ENCODE results near the gene MAMLD1. TPM values are rescaled to one million over a fixed set of nuclear protein-coding genes. Genes with fewer than 3 reads are reported as not detected.

MAMLD1 gene
- total RNA-seq, 1 donor from 2014 or later = 4.5 TPM

DNA sequence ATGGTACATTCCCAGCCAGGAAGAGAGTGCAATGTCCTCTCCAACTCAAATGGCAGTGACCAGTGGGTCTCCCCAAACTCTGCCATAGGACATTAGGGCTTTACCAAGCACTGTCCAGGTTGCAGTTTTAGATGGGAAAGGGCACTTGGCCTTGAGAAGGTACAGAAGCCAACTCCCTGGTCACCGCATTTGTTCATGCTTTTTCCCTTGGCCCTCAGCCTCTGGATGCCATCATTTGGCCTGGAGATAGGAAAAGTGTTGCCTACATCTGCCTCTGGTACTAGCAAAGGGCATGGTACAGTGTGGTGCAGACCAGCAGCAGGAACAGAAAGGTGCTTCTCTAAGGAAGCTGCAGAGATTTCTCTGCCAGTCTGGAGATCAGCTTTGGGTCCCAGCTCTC, 93.8 kb downstream of the MAMLD1 start:
- peaks cover 8% of the 10 kb centered on the region for H3K9me3 Mint-ChIP-seq
- H3K4me3 Mint-ChIP-seq = no peak overlapping the region
- H3K36me3 Mint-ChIP-seq (ENCODE audit: low read depth) = peaks cover 5% of the 10 kb centered on the region
- no peak for DNase-seq (ENCODE audit: low read depth, low spot score)
- H3K4me1 Mint-ChIP-seq = peaks cover 2% of the 10 kb centered on the region
- TF ChIP-seq, protein P1, sequence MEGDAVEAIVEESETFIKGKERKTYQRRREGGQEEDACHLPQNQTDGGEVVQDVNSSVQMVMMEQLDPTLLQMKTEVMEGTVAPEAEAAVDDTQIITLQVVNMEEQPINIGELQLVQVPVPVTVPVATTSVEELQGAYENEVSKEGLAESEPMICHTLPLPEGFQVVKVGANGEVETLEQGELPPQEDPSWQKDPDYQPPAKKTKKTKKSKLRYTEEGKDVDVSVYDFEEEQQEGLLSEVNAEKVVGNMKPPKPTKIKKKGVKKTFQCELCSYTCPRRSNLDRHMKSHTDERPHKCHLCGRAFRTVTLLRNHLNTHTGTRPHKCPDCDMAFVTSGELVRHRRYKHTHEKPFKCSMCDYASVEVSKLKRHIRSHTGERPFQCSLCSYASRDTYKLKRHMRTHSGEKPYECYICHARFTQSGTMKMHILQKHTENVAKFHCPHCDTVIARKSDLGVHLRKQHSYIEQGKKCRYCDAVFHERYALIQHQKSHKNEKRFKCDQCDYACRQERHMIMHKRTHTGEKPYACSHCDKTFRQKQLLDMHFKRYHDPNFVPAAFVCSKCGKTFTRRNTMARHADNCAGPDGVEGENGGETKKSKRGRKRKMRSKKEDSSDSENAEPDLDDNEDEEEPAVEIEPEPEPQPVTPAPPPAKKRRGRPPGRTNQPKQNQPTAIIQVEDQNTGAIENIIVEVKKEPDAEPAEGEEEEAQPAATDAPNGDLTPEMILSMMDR (conservative IDR thresholded peaks at IDR 0.05) = no peak
- no peak overlapping the region for H3K27ac Mint-ChIP-seq (ENCODE audit: unreplicated experiment)
- no peaks in the 10 kb centered on the region for H3K27me3 Mint-ChIP-seq (ENCODE audit: low read depth)

DNA sequence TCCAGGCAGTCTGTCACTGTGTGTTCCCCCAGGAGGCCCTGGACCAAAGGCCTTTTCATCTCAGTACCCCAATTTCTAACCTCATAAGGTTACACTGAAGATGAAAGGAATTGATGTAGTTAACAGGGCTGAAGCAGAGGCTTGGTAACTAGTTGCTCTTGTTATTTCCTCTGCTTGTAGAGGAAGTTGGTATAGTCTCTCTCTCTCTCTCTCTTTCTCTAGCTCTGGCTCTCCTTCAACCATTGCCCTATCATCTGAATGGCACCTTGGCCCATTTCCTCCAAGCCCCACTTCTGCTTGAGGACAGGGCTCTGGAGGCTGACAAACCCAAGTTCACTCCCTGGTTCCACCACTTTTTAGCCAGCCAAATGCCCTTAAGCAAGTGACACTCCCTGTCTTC, 96.1 kb downstream of the MAMLD1 start:
- TF ChIP-seq, protein P1 (conservative IDR thresholded peaks at IDR 0.05) = no peak
- Mint-ChIP-seq H3K4me1 (no peaks in the 10 kb centered on the region), H3K4me3 (no peak overlapping the region), H3K27ac (ENCODE audit: unreplicated experiment) (no peak overlapping the region), H3K27me3 (ENCODE audit: low read depth) (no peaks in the 10 kb centered on the region), H3K36me3 (ENCODE audit: low read depth) (peaks cover 3% of the 10 kb centered on the region), H3K9me3 (peaks cover 4% of the 10 kb centered on the region)
- no peak for DNase-seq (ENCODE audit: low read depth, low spot score)

DNA sequence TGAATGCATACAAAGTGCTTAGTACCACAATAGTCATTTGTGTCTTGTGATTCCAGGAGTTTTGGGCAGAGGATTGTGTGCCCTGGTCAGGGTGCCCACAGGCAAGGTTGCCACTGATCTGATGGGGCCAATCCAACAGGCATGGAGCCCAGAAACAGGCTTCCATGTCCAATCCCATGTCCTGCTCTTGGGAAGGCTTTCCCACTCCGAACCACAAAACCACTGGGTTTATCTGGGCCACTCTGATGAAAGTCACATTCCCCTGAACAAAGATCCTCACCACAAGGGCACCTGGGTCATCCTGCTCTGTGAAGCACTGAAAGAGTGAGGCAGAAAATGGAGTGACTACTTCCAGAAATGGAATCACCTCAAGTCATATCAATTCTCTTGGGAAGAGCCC, 96.9 kb downstream of the MAMLD1 start:
- DNase-seq (ENCODE audit: low read depth, low spot score) = no peak
- TF ChIP-seq, protein P1 (conservative IDR thresholded peaks at IDR 0.05) = no peak
- H3K27ac Mint-ChIP-seq (ENCODE audit: unreplicated experiment) = no peak overlapping the region
- no peaks in the 10 kb centered on the region for H3K27me3 Mint-ChIP-seq (ENCODE audit: low read depth)
- no peaks in the 10 kb centered on the region for H3K9me3 Mint-ChIP-seq
- H3K4me3 Mint-ChIP-seq = no peak overlapping the region
- H3K4me1 Mint-ChIP-seq = peaks cover 3% of the 10 kb centered on the region
- peaks cover 2% of the 10 kb centered on the region for H3K36me3 Mint-ChIP-seq (ENCODE audit: low read depth)

DNA sequence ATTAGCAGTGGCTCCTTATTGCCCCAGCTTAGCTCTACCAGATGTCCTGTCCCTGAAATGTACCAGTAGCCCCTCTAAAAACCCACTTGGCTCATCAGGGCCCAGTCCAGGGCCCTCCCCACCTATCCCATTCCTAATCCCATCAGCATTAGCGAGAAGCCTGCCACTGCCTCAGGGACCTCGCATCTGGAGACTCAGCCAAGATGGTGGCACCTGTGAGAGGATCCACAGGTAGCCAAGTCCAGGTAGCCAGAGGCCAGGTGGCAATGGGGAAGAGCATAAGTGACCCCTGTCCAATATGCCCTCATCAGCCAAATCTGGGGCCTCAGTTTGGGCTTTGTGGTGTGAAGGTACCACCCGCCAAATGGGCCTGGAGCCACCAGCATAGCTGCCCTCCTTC, 97.7 kb downstream of the MAMLD1 start:
- Mint-ChIP-seq H3K9me3 (no peaks in the 10 kb centered on the region), H3K4me1 (peaks cover 11% of the 10 kb centered on the region), H3K27ac (ENCODE audit: unreplicated experiment) (no peak overlapping the region), H3K36me3 (ENCODE audit: low read depth) (peaks cover 3% of the 10 kb centered on the region), H3K4me3 (no peak overlapping the region), H3K27me3 (ENCODE audit: low read depth) (no peaks in the 10 kb centered on the region)
- TF ChIP-seq, protein P1 (conservative IDR thresholded peaks at IDR 0.05) = no peak
- DNase-seq (ENCODE audit: low read depth, low spot score) = no peak

DNA sequence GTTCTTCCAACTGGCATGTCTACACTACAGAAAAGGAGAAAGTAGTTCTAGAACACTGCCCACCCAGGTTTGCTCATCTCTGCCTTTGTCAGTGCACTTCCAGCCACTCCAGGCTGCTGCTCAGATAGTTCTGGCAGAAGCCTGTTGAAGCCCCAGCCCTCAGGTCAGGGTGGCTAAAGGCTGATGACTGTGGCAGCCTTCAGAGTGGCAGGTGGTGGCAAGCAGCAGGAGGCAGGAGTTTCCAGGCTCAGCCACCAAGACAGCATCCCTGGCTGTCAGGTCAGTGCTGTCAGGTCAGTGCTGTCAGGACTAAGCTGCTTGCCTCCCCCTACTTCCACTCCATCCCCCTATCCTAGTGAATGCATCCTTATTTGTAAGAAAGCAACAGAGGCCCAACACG, 100.4 kb downstream of the MAMLD1 start:
- Mint-ChIP-seq H3K4me1 (peaks cover 15% of the 10 kb centered on the region), H3K9me3 (peaks cover 2% of the 10 kb centered on the region)

More for the DNA sequence above, 100.4 kb downstream of the MAMLD1 start:
- peaks cover 3% of the 10 kb centered on the region for H3K36me3 Mint-ChIP-seq (ENCODE audit: low read depth)
- H3K27ac Mint-ChIP-seq (ENCODE audit: unreplicated experiment) = no peak overlapping the region
- TF ChIP-seq, protein P1 (conservative IDR thresholded peaks at IDR 0.05) = no peak
- H3K27me3 Mint-ChIP-seq (ENCODE audit: low read depth) = no peaks in the 10 kb centered on the region
- no peak overlapping the region for H3K4me3 Mint-ChIP-seq
- DNase-seq (ENCODE audit: low read depth, low spot score) = no peak

All from neural crest cell (in vitro differentiated cells).